IMR-90 (cell line): ENCODE data around the gene FARP1. TPM values are rescaled to one million over a fixed set of nuclear protein-coding genes. Genes with fewer than 3 reads are reported as not detected.

Source experiments
- ATAC-seq: fragments of 200-7000 bp; cut with Tn5 transposase; 2 replicates; pipeline ENCODE4 v1.9.1; 2020; ENCODE audit warnings: low read depth, mild to moderate bottlenecking, moderate library complexity
- BruUV-seq: library from RNA; stranded (reverse); fragments of 400-500 nt; replicated peaks from 2 replicates; lab custom pipeline; 2021; lab: Mats Ljungman, UMichigan
- CTCF ChIA-PET: fragments of 300-600 bp; formaldehyde crosslinking; extraction: SDS; loops from one replicate; lab custom pipeline; 2021; ENCODE audit warnings: antibody characterized with exemption; lab: Yijun Ruan, JAX
- POLR2A ChIA-PET: fragments of 300-600 bp; sonication (Branson Sonifier 250); formaldehyde crosslinking; loops from one replicate; lab custom pipeline; 2022; ENCODE audit warnings: antibody characterized with exemption; ENCODE audit not compliant: unreplicated experiment; lab: Charles Lee
- DNase-seq: peaks from one replicate; pipeline ENCODE4 v3.0.0; 2013
- H2AFZ ChIP-seq: replicated peaks from 2 replicates; pipeline ENCODE3; 2013; ENCODE audit warnings: low read length, mild to moderate bottlenecking; ENCODE audit not compliant: poor library complexity
- H2AK5ac ChIP-seq: 2 replicates; pipeline ENCODE4 v1.6.1; 2013; ENCODE audit warnings: low read depth, low read length, inconsistent platforms
- H2AK9ac ChIP-seq: replicated peaks from 2 replicates; pipeline ENCODE3; 2013; ENCODE audit warnings: mild to moderate bottlenecking, low read depth, low read length, moderate library complexity; ENCODE audit not compliant: poor library complexity
- H2BK120ac ChIP-seq: 2 replicates; pipeline ENCODE4 v1.6.1; 2013; ENCODE audit warnings: low read depth, low read length, inconsistent platforms
- H2BK15ac ChIP-seq: 3 replicates; pipeline ENCODE4 v1.6.1; 2013; ENCODE audit warnings: low read depth, low read length, inconsistent platforms
- H2BK20ac ChIP-seq: 2 replicates; pipeline ENCODE4 v1.6.1; 2013; ENCODE audit warnings: low read depth, mild to moderate bottlenecking, inconsistent platforms, low read length, moderate library complexity
- H2BK5ac ChIP-seq: 2 replicates; pipeline ENCODE4 v1.6.1; 2013; ENCODE audit warnings: mild to moderate bottlenecking, low read depth, low read length, inconsistent platforms; ENCODE audit not compliant: poor library complexity, severe bottlenecking
- H3K14ac ChIP-seq: replicated peaks from 2 replicates; pipeline ENCODE4 v1.6.1; 2013; ENCODE audit warnings: low read depth, low read length, inconsistent platforms
- H3K18ac ChIP-seq: 2 replicates; pipeline ENCODE4 v1.6.1; 2013; ENCODE audit warnings: low read depth, low read length, control low read depth
- H3K23ac ChIP-seq: 2 replicates; pipeline ENCODE4 v1.6.1; 2013; ENCODE audit warnings: low read depth, low read length, inconsistent platforms
- H3K27ac ChIP-seq: 2 replicates; pipeline ENCODE4 v1.5.1; 2013; ENCODE audit warnings: mild to moderate bottlenecking, control low read depth, low read length; ENCODE audit not compliant: insufficient read depth
- H3K27me3 ChIP-seq: 2 replicates; pipeline ENCODE4 v1.6.1; 2013; ENCODE audit warnings: low read length; ENCODE audit not compliant: control insufficient read depth, insufficient read depth
- H3K36me3 ChIP-seq: 2 replicates; pipeline ENCODE4 v1.6.1; 2013; ENCODE audit warnings: low read length, mixed read lengths; ENCODE audit not compliant: control insufficient read depth, insufficient read depth
- H3K4ac ChIP-seq: 2 replicates; pipeline ENCODE4 v1.6.1; 2013; ENCODE audit warnings: low read depth, low read length, inconsistent platforms
- H3K4me1 ChIP-seq: 2 replicates; pipeline ENCODE4 v1.6.1; 2013; ENCODE audit warnings: low read length, mixed read lengths; ENCODE audit not compliant: control insufficient read depth, insufficient read depth
- H3K4me2 ChIP-seq: 2 replicates; pipeline ENCODE4 v1.6.1; 2013; ENCODE audit warnings: low read depth, mild to moderate bottlenecking, control low read depth, low read length, moderate library complexity
- H3K4me3 ChIP-seq: 2 replicates; pipeline ENCODE4 v1.5.1; 2013; ENCODE audit warnings: low read depth, mild to moderate bottlenecking, control low read depth, low read length, moderate library complexity; ENCODE audit not compliant: insufficient read depth
- H3K56ac ChIP-seq: 2 replicates; pipeline ENCODE4 v1.6.1; 2013; ENCODE audit warnings: low read length, inconsistent platforms; ENCODE audit not compliant: insufficient read depth; ENCODE audit errors: extremely low read depth
- H3K79me1 ChIP-seq, 2 experiments: 2 replicates each; pipeline ENCODE4 v1.6.1; 2013; ENCODE audit warnings: low read length in 2 of 2, inconsistent platforms in 1 of 2, low read depth in 1 of 2
- H3K9ac ChIP-seq: 2 replicates; pipeline ENCODE4 v1.6.1; 2013; ENCODE audit warnings: low read depth, low read length, control low read depth
- H3K9me1 ChIP-seq: 2 replicates; pipeline ENCODE4 v1.6.1; 2013; ENCODE audit warnings: low read length, inconsistent platforms; ENCODE audit not compliant: insufficient read depth
- H3K9me3 ChIP-seq: 2 replicates; pipeline ENCODE4 v1.6.1; 2013; ENCODE audit warnings: low read length; ENCODE audit not compliant: control insufficient read depth, insufficient read depth
- H4K20me1 ChIP-seq: 2 replicates; pipeline ENCODE4 v1.6.1; 2013; ENCODE audit warnings: low read length, inconsistent platforms; ENCODE audit not compliant: insufficient read depth
- H4K5ac ChIP-seq: 2 replicates; pipeline ENCODE4 v1.6.1; 2013; ENCODE audit warnings: mild to moderate bottlenecking, low read depth, low read length, control low read depth
- H4K8ac ChIP-seq, 2 experiments: 2 replicates each; pipeline ENCODE4 v1.6.1; 2013; ENCODE audit warnings: low read depth in 2 of 2, low read length in 2 of 2, control low read depth in 1 of 2, inconsistent platforms in 1 of 2
- H4K91ac ChIP-seq: 2 replicates; pipeline ENCODE4 v1.6.1; 2013; ENCODE audit warnings: low read depth, low read length, inconsistent platforms; ENCODE audit not compliant: insufficient read depth
- CEBPB ChIP-seq: IDR thresholded peaks from 2 replicates; pipeline ENCODE4 v1.6.1; 2012; ENCODE audit warnings: low read depth, low read length, improper control_type of control experiment
- CHD1 ChIP-seq: IDR thresholded peaks from 2 replicates; pipeline ENCODE4 v1.6.1; 2012; ENCODE audit warnings: low read depth, low read length, improper control_type of control experiment
- CTCF ChIP-seq: conservative IDR thresholded peaks from 2 replicates; pipeline ENCODE4 v1.5.1; 2012; ENCODE audit warnings: mild to moderate bottlenecking, low read depth, low read length, improper control_type of control experiment
- FOS ChIP-seq: fragments of 150-350 bp; IDR thresholded peaks from 2 replicates; pipeline ENCODE4 v1.6.1; 2016; ENCODE audit warnings: low read depth, low read length
- MAFK ChIP-seq: IDR thresholded peaks from 2 replicates; pipeline ENCODE4 v1.6.1; 2012; ENCODE audit warnings: low read depth, low read length, improper control_type of control experiment
- MAZ ChIP-seq: IDR thresholded peaks from 2 replicates; pipeline ENCODE4 v1.6.1; 2012; ENCODE audit warnings: low read depth, mild to moderate bottlenecking, low read length, improper control_type of control experiment, moderate library complexity, borderline replicate concordance
- MXI1 ChIP-seq: IDR thresholded peaks from 2 replicates; pipeline ENCODE4 v1.6.1; 2012; ENCODE audit warnings: low read depth, mild to moderate bottlenecking, low read length, moderate library complexity, borderline replicate concordance
- NFE2L2 ChIP-seq: fragments of 150-350 bp; IDR thresholded peaks from 2 replicates; pipeline ENCODE4 v1.6.1; 2016; ENCODE audit warnings: low read depth, mild to moderate bottlenecking, low read length
- POLR2A ChIP-seq: IDR thresholded peaks from 2 replicates; pipeline ENCODE4 v1.6.1; 2012; ENCODE audit warnings: mild to moderate bottlenecking, low read depth, low read length
- RAD21 ChIP-seq: IDR thresholded peaks from 2 replicates; pipeline ENCODE4 v1.6.1; 2012; ENCODE audit warnings: low read length, improper control_type of control experiment
- RCOR1 ChIP-seq: IDR thresholded peaks from 2 replicates; pipeline ENCODE4 v1.6.1; 2012; ENCODE audit warnings: mild to moderate bottlenecking, low read length, improper control_type of control experiment; ENCODE audit not compliant: insufficient replicate concordance
- SMC3 ChIP-seq: fragments of 150-350 bp; IDR thresholded peaks from 2 replicates; pipeline ENCODE4 v1.6.1; 2016; ENCODE audit warnings: low read depth, mild to moderate bottlenecking, antibody characterized with exemption, low read length, moderate library complexity
- USF2 ChIP-seq: fragments of 150-350 bp; IDR thresholded peaks from 2 replicates; pipeline ENCODE4 v1.6.1; 2017; ENCODE audit warnings: mild to moderate bottlenecking, antibody characterized with exemption, low read length, low read depth
- WGBS, 2 experiments: methylation state at CpG; one replicate each; pipeline versions ENCODE4 v1.1.5 to v1.1.7; 2013; ENCODE audit warnings: missing lambda C conversion rate in 2 of 2; ENCODE audit not compliant: insufficient read length in 1 of 2; ENCODE audit errors: extremely low coverage in 2 of 2; 5-methylcytosine and 5-hydroxymethylcytosine counted together
- dilution Hi-C: fragments of 300-500 bp; cut with HindIII; formaldehyde crosslinking; loops from one replicate; pipeline ENCODE4 v1.14.3; 2018; ENCODE audit warnings: low sequenced_read_pairs; ENCODE audit not compliant: unreplicated experiment
- in situ Hi-C: fragments of 300-500 bp; cut with MboI; formaldehyde crosslinking; loops from 3 replicates; pipeline ENCODE4 v1.14.3; 2019; ENCODE audit warnings: low sequenced_read_pairs, inconsistent platforms, mixed read lengths
- intact Hi-C: fragments of 100-400 bp; cut with micrococcal nuclease; formaldehyde crosslinking; loops from 2 replicates; pipeline ENCODE4 v1.10.0; 2022
- polyA plus RNA-seq, 3 experiments: library from polyadenylated mRNA; depleted of rRNA; stranded (reverse); fragments of >200 nt; gene quantifications; 2 replicates each; pipeline ENCODE4 v1.2.3, GENCODE V29; 2012; ENCODE audit warnings: low replicate concordance in 1 of 3
- total RNA-seq: library from RNA; depleted of rRNA; stranded (reverse); fragments of >200 nt; gene quantifications from 2 replicates; pipeline ENCODE4 v1.2.3, GENCODE V29; 2012
- TF ChIP-seq, protein P1 (sequence below): fragments of 150-350 bp; IDR thresholded peaks from 2 replicates; pipeline ENCODE4 v1.6.1; 2016; ENCODE audit warnings: low read depth, mild to moderate bottlenecking, low read length, moderate library complexity, borderline replicate concordance

The FARP1 gene
- total and polyA plus RNA-seq, 2 of the 4 experiments (the other 2 are of a cell fraction): 39.6 to 57.0 TPM

DNA sequence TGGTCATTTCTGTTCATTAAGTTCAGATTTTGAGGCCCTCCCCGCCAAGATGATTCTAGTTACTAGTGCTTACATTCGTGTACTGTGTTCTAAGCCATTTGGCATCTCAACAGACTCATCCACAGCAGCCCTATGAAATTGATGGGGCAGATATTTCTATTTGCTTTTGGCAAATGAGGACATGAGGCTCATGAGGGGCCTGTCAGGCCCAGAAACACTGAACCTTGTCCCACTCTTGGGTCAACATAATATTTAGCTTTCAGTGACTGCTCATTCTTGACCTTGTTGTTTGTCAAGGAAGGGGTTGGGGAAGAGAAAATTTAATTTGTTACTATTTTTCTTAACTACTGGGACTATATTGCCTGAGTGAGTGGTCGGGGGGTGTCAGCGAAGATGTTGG, 126.5 kb downstream of the FARP1 start:
- Histone ChIP-seq H3K4me2 (no peak overlapping the region), H3K23ac (no peak overlapping the region), H4K91ac (no peak overlapping the region), H3K27ac (no peak overlapping the region), H3K14ac (no peak overlapping the region), H3K79me1 (peaks cover 47 to 89% of the 10 kb centered on the region in 2 experiments), H2AFZ (no peak overlapping the region), H3K9me3 (no peaks in the 10 kb centered on the region), H2BK20ac (no peak overlapping the region), H4K20me1 (peaks cover 31% of the 10 kb centered on the region), H3K27me3 (no peaks in the 10 kb centered on the region), H3K18ac (no peak overlapping the region), H3K9me1 (peaks cover 30% of the 10 kb centered on the region), H3K4me1 (peaks cover 35% of the 10 kb centered on the region), H2AK9ac (no peak overlapping the region), H3K4me3 (no peak overlapping the region), H2BK15ac (no peak overlapping the region), H2BK120ac (no peak overlapping the region), H3K36me3 (peaks cover 3% of the 10 kb centered on the region; the same call in 1 of the 2 replicates), H2AK5ac (no peak overlapping the region), H4K8ac (no peak overlapping the region), H3K56ac (no peak overlapping the region), H3K9ac (no peak overlapping the region), H4K5ac (no peak overlapping the region), H3K4ac (no peak overlapping the region), H2BK5ac (no peak overlapping the region)
- in situ Hi-C loops (no loop called here), intact Hi-C loops (no loop called here), dilution Hi-C loops (no loop called here)
- BruUV-seq: no TSS peak
- no CpG with 5 or more reads among the region's 4 CpGs for WGBS, 2 experiments
- ChIA-PET POLR2A (no interaction called here), CTCF (no interaction called here)
- ATAC-seq (no peak), DNase-seq (no peak)
- no peak for TF ChIP-seq POLR2A
- no peak for TF ChIP-seq MXI1
- no peak for TF ChIP-seq CEBPB
- no peak for TF ChIP-seq NFE2L2
- no peak for TF ChIP-seq RAD21
- TF ChIP-seq, protein P1, sequence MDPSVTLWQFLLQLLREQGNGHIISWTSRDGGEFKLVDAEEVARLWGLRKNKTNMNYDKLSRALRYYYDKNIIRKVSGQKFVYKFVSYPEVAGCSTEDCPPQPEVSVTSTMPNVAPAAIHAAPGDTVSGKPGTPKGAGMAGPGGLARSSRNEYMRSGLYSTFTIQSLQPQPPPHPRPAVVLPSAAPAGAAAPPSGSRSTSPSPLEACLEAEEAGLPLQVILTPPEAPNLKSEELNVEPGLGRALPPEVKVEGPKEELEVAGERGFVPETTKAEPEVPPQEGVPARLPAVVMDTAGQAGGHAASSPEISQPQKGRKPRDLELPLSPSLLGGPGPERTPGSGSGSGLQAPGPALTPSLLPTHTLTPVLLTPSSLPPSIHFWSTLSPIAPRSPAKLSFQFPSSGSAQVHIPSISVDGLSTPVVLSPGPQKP: no peak
- no peak for TF ChIP-seq MAZ
- TF ChIP-seq CTCF: no peak
- no peak for TF ChIP-seq FOS
- no peak for TF ChIP-seq RCOR1
- TF ChIP-seq USF2: no peak
- TF ChIP-seq MAFK: no peak
- no peak for TF ChIP-seq CHD1
- no peak for TF ChIP-seq SMC3
